HG02852 (cell line): Measurements from ENCODE around the gene RCL1.
"Not testable (repeated sequence)": the region's sequence is repeated elsewhere in the genome, so short reads cannot be mapped to it uniquely, and the experiment has no call there.

ENCODE experiments used
- ATAC-seq: cut with Tn5 transposase; IDR thresholded peaks from one replicate; pipeline ENCODE4 v1.9.1; 2021; ENCODE audit warnings: mild to moderate bottlenecking, moderate library complexity; ENCODE audit not compliant: unreplicated experiment

The RCL1 gene

GRCh38 chr9:4781408-4781807 is 11.3 kb upstream of the RCL1 start:
- no peak for ATAC-seq

GRCh38 chr9:4783191-4783590 is 9.6 kb upstream of the RCL1 start:
- not testable (repeated sequence) for ATAC-seq

GRCh38 chr9:4784403-4784802 is 8.3 kb upstream of the RCL1 start:
- no peak for ATAC-seq

GRCh38 chr9:4786599-4786998 is 6.1 kb upstream of the RCL1 start:
- ATAC-seq, result no peak

GRCh38 chr9:4787876-4788275 is 4.9 kb upstream of the RCL1 start:
- ATAC-seq, result no peak

- ATAC-seq, result no peak
Observed at GRCh38 chr9:4788703-4789102, 4.0 kb upstream of the RCL1 start.

GRCh38 chr9:4792054-4792571 is 631 bp upstream of the RCL1 start:
- peak; percentile 37 for ATAC-seq

- no peak for ATAC-seq
Observed at GRCh38 chr9:4793459-4794395, 983 bp downstream of the RCL1 start.

GRCh38 chr9:4794691-4795090 is 1.9 kb downstream of the RCL1 start:
- ATAC-seq, result no peak

GRCh38 chr9:4795108-4795507 is 2.4 kb downstream of the RCL1 start:
- ATAC-seq, result not testable (repeated sequence)

GRCh38 chr9:4796530-4796929 is 3.8 kb downstream of the RCL1 start:
- ATAC-seq, result no peak

- no peak for ATAC-seq
Observed at GRCh38 chr9:4796988-4797853, 4.5 kb downstream of the RCL1 start.

GRCh38 chr9:4797854-4798150 is 5.1 kb downstream of the RCL1 start:
- ATAC-seq, result no peak

- no peak for ATAC-seq
Observed at GRCh38 chr9:4798281-4799032, 5.7 kb downstream of the RCL1 start.

- ATAC-seq, result no peak
Observed at GRCh38 chr9:4799033-4799430, 6.3 kb downstream of the RCL1 start.

GRCh38 chr9:4799775-4800174 is 7.0 kb downstream of the RCL1 start:
- ATAC-seq, result no peak

- no peak for ATAC-seq
Observed at GRCh38 chr9:4801156-4801555, 8.4 kb downstream of the RCL1 start.

GRCh38 chr9:4803670-4804530 is 11.2 kb downstream of the RCL1 start:
- ATAC-seq, result no peak

GRCh38 chr9:4804531-4805016 is 11.8 kb downstream of the RCL1 start:
- ATAC-seq, result no peak
